HCT116 (cell line): ENCODE results near the gene FAM83F.

ENCODE experiments used
- CEBPB ChIP-seq: IDR thresholded peaks from 2 replicates; pipeline ENCODE4 v1.6.1; 2012; ENCODE audit warnings: low read depth
- EGR1 ChIP-seq: IDR thresholded peaks from 2 replicates; pipeline ENCODE4 v1.6.1; 2012; ENCODE audit warnings: low read depth
- EZH2phosphoT487 ChIP-seq: fragments of 200-600 bp; IDR thresholded peaks from 2 replicates; pipeline ENCODE4 v1.6.1; 2018; ENCODE audit warnings: antibody characterized with exemption, borderline replicate concordance
- POLR2AphosphoS5 ChIP-seq: IDR thresholded peaks from 2 replicates; pipeline ENCODE4 v1.6.1; 2011; ENCODE audit warnings: mild to moderate bottlenecking, low read depth, low read length, moderate library complexity
- RAD21 ChIP-seq: IDR thresholded peaks from 2 replicates; pipeline ENCODE4 v1.6.1; 2012; ENCODE audit warnings: low read depth, mild to moderate bottlenecking
- SP1 ChIP-seq: IDR thresholded peaks from 2 replicates; pipeline ENCODE4 v1.6.1; 2012; ENCODE audit warnings: low read depth
- YY1 ChIP-seq: IDR thresholded peaks from 2 replicates; pipeline ENCODE4 v1.6.1; 2011; ENCODE audit warnings: low read length, low read depth, moderate library complexity, mild to moderate bottlenecking; ENCODE audit not compliant: insufficient replicate concordance; ENCODE audit errors: extremely low read depth
- TF ChIP-seq, protein P1 (sequence below): IDR thresholded peaks from 2 replicates; pipeline ENCODE4 v1.6.1; 2011; ENCODE audit warnings: mild to moderate bottlenecking, low read length, moderate library complexity; ENCODE audit not compliant: insufficient replicate concordance; ENCODE audit errors: extremely low read depth
- TF ChIP-seq, protein P2 (sequence below), 3 experiments: fragments of 200-600 bp in 1 of 3; sonication (generic) in 1 of 3; IDR thresholded peaks in 2 of 3; conservative IDR thresholded peaks in 1 of 3; 2 replicates each; pipeline ENCODE4 v1.5.1; 2012 to 2017; ENCODE audit warnings: low read depth in 2 of 3, low read length in 2 of 3, antibody characterized with exemption in 1 of 3, borderline replicate concordance in 1 of 3, control low read depth in 1 of 3, mild to moderate bottlenecking in 1 of 3, mixed read lengths in 1 of 3, mixed run types in 1 of 3, moderate library complexity in 1 of 3; ENCODE audit not compliant: insufficient read depth in 1 of 3
- TF ChIP-seq, protein P3 (sequence below): IDR thresholded peaks from 2 replicates; pipeline ENCODE4 v1.6.1; 2012; ENCODE audit warnings: low read depth

DNA sequence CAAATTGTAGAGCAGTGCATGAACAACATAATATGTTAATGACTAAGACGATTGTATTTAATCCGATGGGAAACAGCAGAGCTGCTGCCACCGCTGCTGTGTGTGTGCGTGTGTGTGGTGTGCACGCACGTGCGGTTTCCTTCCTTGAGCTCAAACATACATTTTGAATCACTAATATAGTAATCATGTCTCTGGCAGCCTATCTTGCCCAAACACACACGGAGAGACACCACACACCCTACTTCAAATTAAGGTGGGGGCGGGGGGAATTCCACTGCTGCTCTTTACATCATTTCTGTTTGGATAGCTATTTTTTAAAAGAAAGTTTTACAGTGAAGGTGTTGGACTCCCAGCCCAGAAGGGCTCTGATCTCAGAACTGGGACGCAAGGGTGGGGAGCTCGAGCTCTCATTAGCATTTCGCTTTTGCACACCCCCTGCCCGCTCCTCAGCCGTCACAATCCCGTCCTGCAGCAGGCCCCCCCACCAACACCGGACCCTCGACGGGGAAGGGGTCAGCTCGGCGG lies 651 bp upstream of the FAM83F start:
- TF ChIP-seq, protein P1, sequence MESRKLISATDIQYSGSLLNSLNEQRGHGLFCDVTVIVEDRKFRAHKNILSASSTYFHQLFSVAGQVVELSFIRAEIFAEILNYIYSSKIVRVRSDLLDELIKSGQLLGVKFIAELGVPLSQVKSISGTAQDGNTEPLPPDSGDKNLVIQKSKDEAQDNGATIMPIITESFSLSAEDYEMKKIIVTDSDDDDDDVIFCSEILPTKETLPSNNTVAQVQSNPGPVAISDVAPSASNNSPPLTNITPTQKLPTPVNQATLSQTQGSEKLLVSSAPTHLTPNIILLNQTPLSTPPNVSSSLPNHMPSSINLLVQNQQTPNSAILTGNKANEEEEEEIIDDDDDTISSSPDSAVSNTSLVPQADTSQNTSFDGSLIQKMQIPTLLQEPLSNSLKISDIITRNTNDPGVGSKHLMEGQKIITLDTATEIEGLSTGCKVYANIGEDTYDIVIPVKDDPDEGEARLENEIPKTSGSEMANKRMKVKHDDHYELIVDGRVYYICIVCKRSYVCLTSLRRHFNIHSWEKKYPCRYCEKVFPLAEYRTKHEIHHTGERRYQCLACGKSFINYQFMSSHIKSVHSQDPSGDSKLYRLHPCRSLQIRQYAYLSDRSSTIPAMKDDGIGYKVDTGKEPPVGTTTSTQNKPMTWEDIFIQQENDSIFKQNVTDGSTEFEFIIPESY: no peak
- TF ChIP-seq POLR2AphosphoS5 (no peak), SP1 (no peak), RAD21 (no peak), YY1 (no peak), EGR1 (no peak), CEBPB (no peak), EZH2phosphoT487 (no peak)
- TF ChIP-seq, protein P2, sequence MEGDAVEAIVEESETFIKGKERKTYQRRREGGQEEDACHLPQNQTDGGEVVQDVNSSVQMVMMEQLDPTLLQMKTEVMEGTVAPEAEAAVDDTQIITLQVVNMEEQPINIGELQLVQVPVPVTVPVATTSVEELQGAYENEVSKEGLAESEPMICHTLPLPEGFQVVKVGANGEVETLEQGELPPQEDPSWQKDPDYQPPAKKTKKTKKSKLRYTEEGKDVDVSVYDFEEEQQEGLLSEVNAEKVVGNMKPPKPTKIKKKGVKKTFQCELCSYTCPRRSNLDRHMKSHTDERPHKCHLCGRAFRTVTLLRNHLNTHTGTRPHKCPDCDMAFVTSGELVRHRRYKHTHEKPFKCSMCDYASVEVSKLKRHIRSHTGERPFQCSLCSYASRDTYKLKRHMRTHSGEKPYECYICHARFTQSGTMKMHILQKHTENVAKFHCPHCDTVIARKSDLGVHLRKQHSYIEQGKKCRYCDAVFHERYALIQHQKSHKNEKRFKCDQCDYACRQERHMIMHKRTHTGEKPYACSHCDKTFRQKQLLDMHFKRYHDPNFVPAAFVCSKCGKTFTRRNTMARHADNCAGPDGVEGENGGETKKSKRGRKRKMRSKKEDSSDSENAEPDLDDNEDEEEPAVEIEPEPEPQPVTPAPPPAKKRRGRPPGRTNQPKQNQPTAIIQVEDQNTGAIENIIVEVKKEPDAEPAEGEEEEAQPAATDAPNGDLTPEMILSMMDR (IDR thresholded peaks at IDR 0.05 in 2 of 3, conservative IDR thresholded peaks at IDR 0.05 in 1 of 3; ENCODE audit: borderline replicate concordance in 1 of 3, insufficient read depth in 1 of 3, low read depth in 2 of 3, low read length in 2 of 3): no peak
- TF ChIP-seq, protein P3, sequence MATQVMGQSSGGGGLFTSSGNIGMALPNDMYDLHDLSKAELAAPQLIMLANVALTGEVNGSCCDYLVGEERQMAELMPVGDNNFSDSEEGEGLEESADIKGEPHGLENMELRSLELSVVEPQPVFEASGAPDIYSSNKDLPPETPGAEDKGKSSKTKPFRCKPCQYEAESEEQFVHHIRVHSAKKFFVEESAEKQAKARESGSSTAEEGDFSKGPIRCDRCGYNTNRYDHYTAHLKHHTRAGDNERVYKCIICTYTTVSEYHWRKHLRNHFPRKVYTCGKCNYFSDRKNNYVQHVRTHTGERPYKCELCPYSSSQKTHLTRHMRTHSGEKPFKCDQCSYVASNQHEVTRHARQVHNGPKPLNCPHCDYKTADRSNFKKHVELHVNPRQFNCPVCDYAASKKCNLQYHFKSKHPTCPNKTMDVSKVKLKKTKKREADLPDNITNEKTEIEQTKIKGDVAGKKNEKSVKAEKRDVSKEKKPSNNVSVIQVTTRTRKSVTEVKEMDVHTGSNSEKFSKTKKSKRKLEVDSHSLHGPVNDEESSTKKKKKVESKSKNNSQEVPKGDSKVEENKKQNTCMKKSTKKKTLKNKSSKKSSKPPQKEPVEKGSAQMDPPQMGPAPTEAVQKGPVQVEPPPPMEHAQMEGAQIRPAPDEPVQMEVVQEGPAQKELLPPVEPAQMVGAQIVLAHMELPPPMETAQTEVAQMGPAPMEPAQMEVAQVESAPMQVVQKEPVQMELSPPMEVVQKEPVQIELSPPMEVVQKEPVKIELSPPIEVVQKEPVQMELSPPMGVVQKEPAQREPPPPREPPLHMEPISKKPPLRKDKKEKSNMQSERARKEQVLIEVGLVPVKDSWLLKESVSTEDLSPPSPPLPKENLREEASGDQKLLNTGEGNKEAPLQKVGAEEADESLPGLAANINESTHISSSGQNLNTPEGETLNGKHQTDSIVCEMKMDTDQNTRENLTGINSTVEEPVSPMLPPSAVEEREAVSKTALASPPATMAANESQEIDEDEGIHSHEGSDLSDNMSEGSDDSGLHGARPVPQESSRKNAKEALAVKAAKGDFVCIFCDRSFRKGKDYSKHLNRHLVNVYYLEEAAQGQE: no peak
